Measurements from ENCODE around the gene FGF21.
"Not testable (repeated sequence)": the region's sequence is repeated elsewhere in the genome, so short reads cannot be mapped to it uniquely, and the experiment has no call there.

The FGF21 gene

DNA sequence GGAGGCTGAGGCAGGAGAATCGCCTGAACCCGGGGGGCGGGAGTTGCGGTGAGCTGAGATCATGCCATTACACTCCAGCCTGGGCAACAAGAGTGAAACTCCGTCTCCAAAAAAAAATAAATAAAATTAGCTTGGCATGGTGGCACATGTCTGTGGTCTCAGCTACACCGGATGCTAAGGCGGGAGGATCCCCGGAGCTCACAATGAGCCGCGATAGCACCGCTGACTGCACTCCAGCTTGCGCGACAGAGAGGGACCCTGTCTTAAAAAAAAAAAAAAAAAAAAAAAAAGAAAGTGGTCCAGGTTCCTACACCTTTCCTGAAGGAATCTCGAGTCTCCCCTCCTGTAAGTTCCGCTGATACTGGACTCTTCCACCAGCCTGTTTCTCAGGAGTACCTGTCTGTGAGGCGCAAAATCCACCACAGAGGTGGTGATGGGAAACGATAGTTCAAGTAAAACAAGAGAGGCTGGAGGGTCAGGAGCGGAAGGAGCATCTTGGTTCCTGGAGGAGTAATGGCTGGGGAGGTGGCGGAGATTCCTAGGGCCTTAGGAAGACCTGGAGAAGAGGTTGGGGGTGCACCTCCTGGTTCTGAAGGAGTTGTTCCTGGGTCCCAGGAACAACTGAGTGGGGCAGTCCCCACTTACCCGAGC is 3.4 kb upstream of the FGF21 start:
- no peak for DNase-seq (ENCODE audit: low spot score)

- no peak for DNase-seq (ENCODE audit: low spot score)
Observed at GRCh38 chr19:48752496-48753365, 2.6 kb upstream of the FGF21 start, which contains the start of gene FUT1. Gene FUT1, minus strand, starts transcription at chr19:48752641. Its CDS starts 1,360 bp downstream, at chr19:48751281.

DNA sequence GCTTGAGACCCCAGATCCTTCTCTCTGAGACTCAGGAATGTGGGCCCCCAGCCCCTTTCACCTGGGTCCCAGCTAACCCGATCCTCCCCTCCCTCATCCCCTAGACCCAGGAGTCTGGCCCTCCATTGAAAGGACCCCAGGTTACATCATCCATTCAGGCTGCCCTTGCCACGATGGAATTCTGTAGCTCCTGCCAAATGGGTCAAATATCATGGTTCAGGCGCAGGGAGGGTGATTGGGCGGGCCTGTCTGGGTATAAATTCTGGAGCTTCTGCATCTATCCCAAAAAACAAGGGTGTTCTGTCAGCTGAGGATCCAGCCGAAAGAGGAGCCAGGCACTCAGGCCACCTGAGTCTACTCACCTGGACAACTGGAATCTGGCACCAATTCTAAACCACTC is 463 bp downstream of the FGF21 start:
- DNase-seq (ENCODE audit: low spot score): no peak

GRCh38 chr19:48756212-48756611 is 888 bp downstream of the FGF21 start:
- no peak for DNase-seq (ENCODE audit: low spot score)

GRCh38 chr19:48756686-48757085 is 1.4 kb downstream of the FGF21 start:
- no peak for DNase-seq (ENCODE audit: low spot score)

GRCh38 chr19:48757089-48757675 is 1.9 kb downstream of the FGF21 start:
- DNase-seq (ENCODE audit: low spot score): no peak

DNA sequence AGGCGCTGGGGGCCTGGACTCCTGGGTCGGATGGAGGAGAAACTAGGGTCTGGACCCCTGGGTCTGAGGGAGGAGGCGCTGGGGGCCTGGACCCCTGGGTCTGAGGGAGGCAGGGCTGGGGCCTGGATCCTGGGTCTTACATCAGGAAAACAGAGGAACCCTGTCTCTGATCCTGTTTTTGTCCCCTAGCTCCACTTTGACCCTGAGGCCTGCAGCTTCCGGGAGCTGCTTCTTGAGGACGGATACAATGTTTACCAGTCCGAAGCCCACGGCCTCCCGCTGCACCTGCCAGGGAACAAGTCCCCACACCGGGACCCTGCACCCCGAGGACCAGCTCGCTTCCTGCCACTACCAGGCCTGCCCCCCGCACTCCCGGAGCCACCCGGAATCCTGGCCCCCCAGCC is 2.4 kb downstream of the FGF21 start:
- no peak for DNase-seq (ENCODE audit: low spot score)

DNA sequence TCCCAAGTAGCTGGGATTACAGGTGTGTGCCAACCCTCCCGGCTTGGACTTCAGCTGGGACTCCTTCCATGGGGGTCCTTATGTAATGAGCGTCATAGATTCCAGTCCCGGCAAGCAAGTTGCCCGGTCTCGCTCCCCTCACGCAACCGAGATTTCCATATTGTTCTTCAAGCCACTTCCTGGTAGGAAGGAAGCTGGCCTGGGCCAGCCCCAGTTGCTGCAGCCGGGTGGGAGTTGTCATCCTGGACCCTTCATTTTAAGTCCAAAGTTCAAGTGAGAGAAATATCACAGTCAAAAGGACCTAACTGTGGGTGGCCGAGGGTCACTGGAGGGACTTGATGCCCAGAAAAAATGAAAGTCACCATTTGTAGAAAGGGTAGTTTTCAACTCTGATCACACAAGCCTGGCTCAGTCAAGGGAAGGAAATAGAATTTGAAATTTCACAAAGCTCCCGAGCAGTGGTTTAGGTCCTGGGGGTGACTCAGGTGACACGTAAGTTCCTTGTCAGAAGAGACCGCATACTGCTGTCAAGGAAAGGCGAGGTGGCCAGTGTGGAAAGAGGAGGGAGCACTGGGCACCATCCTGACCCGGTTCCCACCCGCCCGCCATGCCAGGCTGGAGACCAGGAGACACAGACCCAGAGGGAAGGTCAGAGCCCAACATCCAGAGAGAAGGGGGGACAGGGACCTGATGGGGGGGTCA is 5.3 kb downstream of the FGF21 start:
- DNase-seq (ENCODE audit: low spot score): no peak

GRCh38 chr19:48765816-48766215 is 10.5 kb downstream of the FGF21 start:
- DNase-seq (ENCODE audit: low spot score): not testable (repeated sequence)

GRCh38 chr19:48768171-48768753 is 12.9 kb downstream of the FGF21 start:
- not testable (repeated sequence) for DNase-seq (ENCODE audit: low spot score)

DNA sequence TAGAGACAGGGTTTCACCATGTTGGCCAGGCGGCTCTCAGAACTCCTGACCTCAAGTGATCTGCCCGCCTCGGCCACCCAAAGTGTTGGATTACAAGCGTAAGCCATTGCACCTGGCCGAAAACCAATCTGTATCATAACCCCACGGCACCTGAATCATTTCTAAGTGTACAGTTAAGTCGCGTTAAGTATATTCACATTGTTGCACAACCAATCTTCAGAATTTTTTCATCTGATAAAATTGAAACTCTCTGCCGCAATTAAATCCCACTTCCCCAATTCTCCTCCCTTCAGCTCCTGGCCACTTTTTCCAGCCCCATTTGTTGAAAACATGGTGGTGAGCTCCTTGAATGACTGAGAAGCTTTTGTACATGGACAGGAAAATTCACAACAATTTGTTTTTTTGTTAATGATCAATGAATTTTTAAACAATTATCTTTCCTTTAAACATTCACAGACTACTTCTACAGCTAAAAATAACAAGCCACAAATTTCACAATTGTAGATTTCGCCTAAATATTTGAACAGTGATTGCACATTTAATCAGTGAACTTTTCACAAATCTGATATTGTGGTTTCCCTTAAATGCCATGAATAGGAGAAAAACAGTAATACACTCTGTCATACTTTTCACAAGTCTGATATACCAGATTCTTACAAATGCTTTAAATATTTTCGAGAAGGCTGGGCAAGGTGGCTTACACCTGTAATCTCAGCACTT is 13.8 kb downstream of the FGF21 start:
- no peak for DNase-seq (ENCODE audit: low spot score)

- DNase-seq (ENCODE audit: low spot score): no peak
Observed at GRCh38 chr19:48770266-48770665, 14.9 kb downstream of the FGF21 start.

DNA sequence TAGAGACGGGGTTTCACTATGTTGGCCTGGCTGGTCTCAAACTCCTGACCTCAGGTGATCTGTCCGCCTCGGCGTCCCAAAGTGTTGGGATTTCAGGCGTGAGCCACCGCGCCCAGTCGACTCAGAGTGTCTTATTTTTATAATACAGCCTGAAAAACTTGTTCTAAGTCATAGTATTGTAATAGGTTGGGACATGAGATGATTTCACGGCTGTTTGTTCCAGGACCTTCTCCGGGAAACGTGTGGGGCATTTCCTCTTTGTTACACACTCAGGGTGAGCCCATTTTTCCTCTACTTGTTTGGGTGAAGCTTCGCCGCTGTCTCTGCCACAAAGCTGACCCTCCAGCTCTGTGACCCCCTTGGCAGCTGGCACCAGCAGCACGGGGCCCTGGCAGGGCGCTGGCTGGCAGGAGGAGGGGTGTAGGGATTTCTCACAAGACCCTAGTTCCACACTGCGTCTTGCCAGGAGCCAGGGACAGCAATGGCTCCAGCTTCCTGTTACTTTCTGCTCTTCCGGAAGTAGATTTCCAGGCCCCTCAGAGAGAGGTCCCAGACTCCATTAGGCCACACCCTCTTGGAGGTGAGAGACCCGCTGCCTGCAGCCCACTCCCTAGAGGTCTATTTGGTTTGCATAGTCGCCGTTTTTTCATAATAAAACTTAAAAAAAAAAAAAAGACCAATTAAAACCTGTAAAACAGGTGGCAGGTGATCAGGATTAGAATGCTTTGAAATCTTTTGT is 15.6 kb downstream of the FGF21 start:
- DNase-seq (ENCODE audit: low spot score): no peak

- DNase-seq (ENCODE audit: low spot score): no peak
Observed at GRCh38 chr19:48772503-48772953, 17.2 kb downstream of the FGF21 start.

DNA sequence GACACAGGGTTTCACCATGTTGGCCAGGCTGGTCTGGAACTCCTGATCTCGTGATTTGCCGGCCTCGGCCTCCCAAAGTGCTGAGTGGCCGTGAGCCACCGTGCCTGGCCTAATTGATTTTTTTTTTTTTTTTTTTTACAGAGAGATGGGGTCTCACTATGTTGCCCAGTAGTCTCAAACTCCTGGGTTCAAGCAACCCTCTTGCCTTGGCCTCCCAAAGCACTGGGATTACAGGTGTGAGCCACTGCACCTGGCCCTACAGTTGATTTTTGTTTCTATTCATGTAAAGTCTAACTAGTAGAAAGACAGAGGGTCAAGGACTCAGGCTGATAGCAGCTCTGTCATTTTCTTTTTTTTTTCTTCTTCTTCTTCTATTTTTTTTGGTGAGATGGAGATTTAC is 21.8 kb downstream of the FGF21 start:
- DNase-seq (ENCODE audit: low spot score): no peak

- no peak for DNase-seq (ENCODE audit: low spot score)
Observed at GRCh38 chr19:48777720-48778119, 22.4 kb downstream of the FGF21 start.

DNA sequence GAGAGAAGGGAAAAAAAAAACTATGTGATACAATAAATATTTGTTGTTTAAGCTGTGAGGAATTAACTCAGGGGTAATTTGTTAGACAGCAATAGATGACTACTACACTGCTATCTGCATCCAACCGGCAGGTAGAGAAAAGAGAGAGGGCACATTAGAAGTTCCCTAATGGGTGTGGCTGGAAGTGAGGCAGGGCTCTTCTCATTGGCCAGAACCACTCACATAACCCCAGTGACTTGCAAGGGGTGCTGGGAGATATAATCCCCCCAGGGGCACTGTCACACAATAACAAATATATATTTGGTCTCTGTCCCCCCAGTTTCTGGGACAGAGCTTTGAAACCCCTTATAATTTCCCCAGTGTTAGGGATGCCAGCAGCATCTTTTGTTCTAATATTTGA is 24.3 kb downstream of the FGF21 start:
- DNase-seq (ENCODE audit: low spot score): no peak

DNA sequence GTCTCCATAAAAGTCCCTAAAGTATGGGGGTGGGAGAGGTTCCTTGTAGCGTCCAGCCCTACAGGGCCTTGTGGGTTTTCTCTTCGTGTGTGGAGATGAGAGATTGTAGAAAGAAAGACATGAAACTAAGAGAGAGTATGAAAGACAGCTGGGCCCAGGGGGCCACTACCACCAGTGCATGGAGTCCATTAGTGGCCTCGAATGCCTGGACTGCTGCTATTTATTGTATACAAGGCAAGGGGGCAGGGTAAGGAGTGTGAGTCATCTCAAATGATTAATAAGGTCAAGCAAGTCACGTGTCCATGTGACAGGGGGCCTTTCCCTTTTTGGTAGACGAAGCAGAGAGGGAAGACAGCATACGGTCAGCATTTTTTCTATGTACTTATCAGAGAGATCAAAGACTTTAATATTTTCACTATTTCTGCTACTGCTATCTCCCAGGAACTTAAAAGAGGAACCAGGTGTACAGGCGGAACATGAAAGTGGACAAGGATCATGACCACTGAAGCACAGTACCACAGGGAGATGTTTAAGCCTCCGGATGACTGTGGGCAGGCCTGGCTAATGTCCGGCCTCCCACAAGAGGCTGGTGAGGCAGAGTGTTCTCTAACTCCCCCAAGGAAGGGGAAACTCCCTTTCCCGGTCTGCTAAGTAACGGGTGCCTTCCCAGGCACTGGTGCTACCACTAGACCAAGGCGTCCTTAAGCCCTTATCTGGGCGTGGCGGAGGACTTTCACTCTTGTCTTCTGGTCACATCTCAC is 25.5 kb downstream of the FGF21 start:
- DNase-seq (ENCODE audit: low spot score): no peak

GRCh38 chr19:48784527-48784926 is 29.2 kb downstream of the FGF21 start:
- DNase-seq (ENCODE audit: low spot score): no peak

GRCh38 chr19:48786422-48786821 is 31.1 kb downstream of the FGF21 start:
- not testable (repeated sequence) for DNase-seq (ENCODE audit: low spot score)

Data from activated CD4-positive, alpha-beta T cell treated with anti-CD3 and anti-CD28 coated beads, Interleukin-2, Interleukin-4, amounts not matched to agents 100 ng/mL and 50 ng/mL, durations not matched to agents 16 hours and 8 hours (primary cell).